ENCODE results near the gene FAM120AOS. TPM values are rescaled to one million over a fixed set of nuclear protein-coding genes. Genes with fewer than 3 reads are reported as not detected.

Gene FAM120AOS
- total RNA-seq, 4 donors from 2014 or later = 29.7 to 69.9 (median 48.2) TPM

GRCh38 chr9:93493949-93494348 is 40.6 kb upstream of the FAM120AOS start:
- Histone ChIP-seq H3K36me3 (peaks cover 0 to 38% (median 0%) of the 10 kb centered on the region in 3 donors), H3K4me1 (no peaks in the 10 kb centered on the region), H3K27me3 (no peaks in the 10 kb centered on the region), H3K27ac (no peak overlapping the region), H3K4me3 (no peak overlapping the region), H3K9me3 (no peaks in the 10 kb centered on the region)
- DNase-seq = peak in 1 of 3 donors; percentile 71
- no peak for TF ChIP-seq POLR2A (IDR thresholded peaks at IDR 0.05)
- no peak for TF ChIP-seq CTCF (IDR thresholded peaks at IDR 0.05)

- no peaks in the 10 kb centered on the region for H3K27me3 ChIP-seq
- H3K4me1 ChIP-seq = no peaks in the 10 kb centered on the region
- no peak overlapping the region for H3K4me3 ChIP-seq
- DNase-seq = no peak
- H3K27ac ChIP-seq = no peak overlapping the region
- H3K9me3 ChIP-seq = no peaks in the 10 kb centered on the region
- H3K36me3 ChIP-seq = peaks cover 0 to 22% (median 0%) of the 10 kb centered on the region in 3 donors
- TF ChIP-seq CTCF (IDR thresholded peaks at IDR 0.05) (no peak), POLR2A (IDR thresholded peaks at IDR 0.05) (no peak)
Measured at GRCh38 chr9:93492327-93492726, 38.9 kb upstream of the FAM120AOS start.

- peaks cover 0 to 16% (median 0%) of the 10 kb centered on the region in 3 donors for H3K36me3 ChIP-seq
- H3K9me3 ChIP-seq = no peaks in the 10 kb centered on the region
- H3K4me1 ChIP-seq = no peaks in the 10 kb centered on the region
- TF ChIP-seq CTCF (IDR thresholded peaks at IDR 0.05) (no peak), POLR2A (IDR thresholded peaks at IDR 0.05) (no peak)
- H3K27ac ChIP-seq = no peak overlapping the region
- DNase-seq = no peak
- H3K4me3 ChIP-seq = no peak overlapping the region
- no peaks in the 10 kb centered on the region for H3K27me3 ChIP-seq
Measured at GRCh38 chr9:93491593-93492232, 38.3 kb upstream of the FAM120AOS start.

- no peaks in the 10 kb centered on the region for H3K4me1 ChIP-seq
- H3K9me3 ChIP-seq = no peaks in the 10 kb centered on the region
- no peak for TF ChIP-seq CTCF (IDR thresholded peaks at IDR 0.05)
- H3K27ac ChIP-seq = no peak overlapping the region
- no peak for DNase-seq
- peaks cover 0 to 7% (median 0%) of the 10 kb centered on the region in 3 donors for H3K36me3 ChIP-seq
- no peaks in the 10 kb centered on the region for H3K27me3 ChIP-seq
- H3K4me3 ChIP-seq = no peak overlapping the region
Measured at GRCh38 chr9:93488244-93488643, 34.9 kb upstream of the FAM120AOS start.

- no peak for TF ChIP-seq CTCF (IDR thresholded peaks at IDR 0.05)
- TF ChIP-seq POLR2A (IDR thresholded peaks at IDR 0.05) = no peak
- H3K36me3 ChIP-seq = peaks cover 0 to 7% (median 0%) of the 10 kb centered on the region in 3 donors
- no peak for DNase-seq
- H3K9me3 ChIP-seq = no peaks in the 10 kb centered on the region
- no peaks in the 10 kb centered on the region for H3K27me3 ChIP-seq
- H3K27ac ChIP-seq = no peak overlapping the region
- H3K4me1 ChIP-seq = no peaks in the 10 kb centered on the region
- H3K4me3 ChIP-seq = no peak overlapping the region
Measured at GRCh38 chr9:93486268-93486667, 32.9 kb upstream of the FAM120AOS start.
